Posterior vena cava (tissue), 2 donors: ENCODE data around the gene PPARG. TPM values are rescaled to one million over a fixed set of nuclear protein-coding genes. Genes with fewer than 3 reads are reported as not detected.

Experiments used
- DNase-seq: peaks from one replicate; pipeline ENCODE4 v3.0.0-alpha.2; 2020; ENCODE audit warnings: low spot score
- intact Hi-C, 2 donors: fragments of 100-400 bp; cut with DNase I; formaldehyde crosslinking; loops; one replicate each; pipeline versions ENCODE4 v1.14.1 to v1.14.2; 2022 to 2023
- total RNA-seq, 2 donors: library from RNA; stranded (reverse); fragmentation: NEBNext Ultra II Directional; extraction: Animal tissue kit (Norgen Biotek cat#: 25700); gene quantifications; one replicate each; pipeline ENCODE4 v1.2.1, GENCODE V29; 2021
- donor health status: DM: yes; HTN: yes; CAD: no.
- donor health status: DM: yes; HTN: yes; CAD: no.

PPARG gene
- total RNA-seq, 2 donors from 2014 or later: 11.2 to 15.4 TPM

- intact Hi-C loops: no loop called here
- no peak for DNase-seq
These were observed 135.9 kb downstream of the PPARG start for GRCh38 chr3:12424635-12425319.

- intact Hi-C loops: no loop called here
- DNase-seq: no peak
These were observed 137.1 kb downstream of the PPARG start for GRCh38 chr3:12425850-12426579.

- no peak for DNase-seq
- intact Hi-C loops: no loop called here
These were observed 138.7 kb downstream of the PPARG start for GRCh38 chr3:12427551-12427950.

DNA sequence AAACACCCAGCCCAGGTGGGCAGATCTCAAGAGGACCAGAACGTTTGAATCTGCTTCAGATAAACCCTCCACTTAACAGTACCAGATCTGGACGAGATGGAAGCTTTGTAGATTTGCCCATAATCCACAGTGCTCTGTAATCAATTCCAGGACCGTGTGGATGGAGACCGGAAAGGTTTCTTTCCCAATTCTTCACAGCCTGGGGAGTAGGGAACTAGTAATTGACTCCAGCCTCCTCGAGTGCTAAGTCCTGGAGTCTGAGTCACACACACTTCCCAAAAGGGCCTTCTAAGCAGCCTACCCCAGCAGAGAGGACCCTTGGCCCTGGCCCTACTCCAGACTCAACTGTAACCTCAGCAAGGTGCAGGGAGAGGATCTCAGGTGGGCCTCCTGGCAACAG lies 139.3 kb downstream of the PPARG start:
- intact Hi-C loops: no loop called here
- DNase-seq: no peak

- DNase-seq: no peak
- intact Hi-C loops: no loop called here
These were observed 141.2 kb downstream of the PPARG start for GRCh38 chr3:12430086-12430485.

DNA sequence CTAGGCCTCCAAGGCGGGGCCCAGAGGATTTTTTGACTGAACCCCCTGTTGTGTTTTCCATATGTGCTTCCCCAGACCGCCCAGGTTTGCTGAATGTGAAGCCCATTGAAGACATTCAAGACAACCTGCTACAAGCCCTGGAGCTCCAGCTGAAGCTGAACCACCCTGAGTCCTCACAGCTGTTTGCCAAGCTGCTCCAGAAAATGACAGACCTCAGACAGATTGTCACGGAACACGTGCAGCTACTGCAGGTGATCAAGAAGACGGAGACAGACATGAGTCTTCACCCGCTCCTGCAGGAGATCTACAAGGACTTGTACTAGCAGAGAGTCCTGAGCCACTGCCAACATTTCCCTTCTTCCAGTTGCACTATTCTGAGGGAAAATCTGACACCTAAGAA lies 145.0 kb downstream of the PPARG start:
- intact Hi-C loops: no loop called here
- peak; percentile 29 for DNase-seq

GRCh38 chr3:12436514-12437220 lies 147.8 kb downstream of the PPARG start:
- intact Hi-C loops: no loop called here
- DNase-seq: no peak

GRCh38 chr3:12437221-12437605 lies 148.3 kb downstream of the PPARG start:
- intact Hi-C loops: no loop called here
- no peak for DNase-seq

- intact Hi-C loops: no loop called here
- DNase-seq: peak; percentile 38
These were observed 149.0 kb downstream of the PPARG start for GRCh38 chr3:12437861-12438260.

DNA sequence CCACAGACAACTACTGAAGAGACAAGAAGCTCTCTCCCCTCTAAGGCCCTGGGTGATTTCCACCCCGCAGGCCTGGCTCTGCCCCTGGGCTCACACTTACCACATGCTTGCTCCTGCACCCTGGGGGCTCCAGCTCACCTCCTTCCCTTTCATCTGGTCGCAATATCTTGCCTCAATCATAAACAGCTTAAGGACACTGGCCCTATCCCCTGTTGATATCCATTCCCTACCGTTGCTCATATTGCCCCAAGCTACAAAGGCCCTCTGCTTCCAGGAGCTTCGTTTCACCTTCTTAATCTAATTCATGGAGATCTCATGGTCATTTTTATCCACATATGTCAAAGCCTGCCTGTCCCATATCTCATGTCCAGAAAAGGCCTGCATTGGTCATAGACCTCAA lies 149.4 kb downstream of the PPARG start:
- intact Hi-C loops: no loop called here
- DNase-seq: peak; percentile 23

DNA sequence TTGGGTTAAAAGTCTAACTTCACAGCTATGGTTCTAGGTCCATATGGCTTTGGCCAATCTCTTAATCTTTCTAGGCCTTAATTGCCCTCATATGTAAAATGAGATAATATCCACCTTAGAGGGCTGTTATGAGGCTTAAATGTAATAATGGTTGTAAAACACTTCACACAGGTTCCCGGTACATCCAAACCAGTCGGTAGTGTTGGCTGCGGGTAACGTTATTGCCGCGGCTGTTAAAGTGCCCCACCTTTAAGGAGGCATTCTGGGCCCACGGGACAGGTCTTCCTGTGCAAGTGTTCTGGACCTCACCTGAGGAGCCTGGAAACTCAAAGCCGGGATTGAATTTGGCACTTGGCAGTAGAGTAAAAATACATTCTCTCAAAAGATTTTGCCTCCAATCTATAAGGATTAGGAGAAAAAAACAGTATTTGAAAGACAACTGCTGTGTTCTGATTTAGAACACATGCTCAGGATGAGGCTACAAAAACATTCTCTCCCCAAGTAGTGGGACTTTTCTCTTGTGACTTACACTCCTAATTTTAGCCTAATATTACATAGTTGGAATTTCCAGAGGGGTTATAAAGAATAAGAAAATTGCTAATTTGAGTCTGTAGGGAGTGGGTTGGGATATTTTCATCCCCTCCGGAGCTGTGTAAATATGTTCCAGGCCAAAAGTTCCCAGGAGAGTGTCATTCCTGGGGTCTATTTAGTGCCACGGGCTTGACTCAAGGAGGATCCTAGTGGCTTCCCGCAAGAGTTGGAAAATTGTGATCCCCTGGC lies 150.5 kb downstream of the PPARG start:
- intact Hi-C loops: no loop called here

DNA sequence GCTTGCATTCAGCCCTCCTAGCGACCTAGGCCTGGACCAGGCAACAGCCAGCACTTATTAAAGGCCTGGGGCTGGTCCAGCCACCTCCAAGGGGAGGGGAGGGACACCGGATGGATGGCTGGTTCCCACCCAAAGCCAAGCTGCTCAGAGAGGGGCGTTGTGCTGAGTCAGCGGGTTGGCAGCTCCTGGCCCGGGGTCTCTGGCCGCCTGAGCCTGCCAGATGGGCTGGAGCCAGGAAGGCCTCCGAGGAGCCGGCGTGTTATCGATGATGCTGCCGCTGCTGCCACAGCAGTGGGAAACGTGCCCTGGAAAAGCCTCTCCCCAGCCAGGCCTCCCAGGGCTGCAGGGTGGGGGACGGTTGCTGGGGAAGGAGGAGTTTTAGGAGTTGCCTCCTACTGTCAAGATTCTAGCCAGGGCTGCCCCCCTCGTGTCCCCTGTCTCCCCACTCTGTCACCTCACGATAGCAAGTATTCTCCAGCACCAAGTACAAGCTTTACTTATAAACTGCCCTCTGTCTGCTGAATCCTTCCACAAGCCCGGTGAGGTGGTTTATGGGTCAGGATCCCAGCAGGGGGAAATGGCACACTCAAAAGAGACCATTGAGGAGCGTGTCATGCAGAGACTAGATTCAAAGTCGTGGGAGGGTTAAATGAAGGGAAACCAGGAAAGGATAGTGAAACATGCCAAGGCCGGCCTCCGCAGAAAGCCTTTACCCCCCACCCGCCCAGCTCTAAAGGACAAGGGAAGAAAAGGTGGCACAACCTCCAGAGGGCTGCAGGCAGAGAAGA lies 152.3 kb downstream of the PPARG start:
- intact Hi-C loops: no loop called here
- peak; percentile 86 for DNase-seq

More for the DNA sequence above, 150.5 kb downstream of the PPARG start:
- peak; percentile 14 for DNase-seq

DNA sequence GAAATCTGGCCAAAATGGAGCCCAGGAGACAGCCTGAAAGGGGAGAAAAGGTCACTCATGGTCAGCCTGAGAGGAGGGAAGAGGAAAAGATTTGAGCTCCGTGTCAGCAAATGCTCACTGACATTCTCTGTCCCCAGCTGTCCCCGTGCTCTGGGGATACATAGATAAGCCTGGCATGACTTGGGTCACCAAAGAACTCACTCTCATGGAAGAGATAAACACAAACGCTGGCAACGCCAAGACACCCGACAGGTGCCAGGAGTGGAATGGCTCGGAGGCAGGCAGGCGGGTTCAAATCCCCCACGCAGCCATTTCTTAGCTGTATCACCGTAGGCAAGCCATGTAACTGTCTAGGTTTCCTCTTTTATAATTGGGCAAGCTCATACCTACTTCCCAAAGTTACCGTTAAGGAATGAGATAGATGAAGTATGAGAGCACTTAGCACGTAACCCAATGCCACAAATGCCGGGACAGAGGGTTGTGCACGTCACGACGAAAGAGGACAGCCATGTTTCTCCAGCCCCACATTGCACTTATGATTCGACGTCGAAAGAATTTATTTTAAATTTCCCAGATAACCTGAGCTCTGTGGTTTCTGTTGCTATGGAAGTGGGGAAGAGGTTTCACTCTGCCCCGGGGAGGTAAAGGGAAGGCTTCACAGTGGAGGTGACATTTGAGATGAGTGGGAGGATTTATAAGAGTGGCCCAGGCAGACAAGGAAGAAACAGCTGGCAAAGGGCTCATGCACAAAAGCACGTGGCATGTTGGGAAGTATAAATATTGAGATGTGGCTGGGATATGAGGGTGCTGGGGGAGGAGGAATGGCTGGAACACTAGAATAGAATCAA lies 154.0 kb downstream of the PPARG start:
- DNase-seq: peak; percentile 67
- intact Hi-C loops: no loop called here

GRCh38 chr3:12443781-12444522 lies 155.1 kb downstream of the PPARG start:
- peak; percentile 20 for DNase-seq
- intact Hi-C loops: no loop called here

- DNase-seq: peak; percentile 69
- intact Hi-C loops: no loop called here
These were observed 156.0 kb downstream of the PPARG start for GRCh38 chr3:12444582-12445471.

GRCh38 chr3:12445523-12446240 lies 156.8 kb downstream of the PPARG start:
- DNase-seq: peak; percentile 53
- intact Hi-C loops: no loop called here
